ENCODE data around the gene TMX3. TPM values are rescaled to one million over a fixed set of nuclear protein-coding genes. Genes with fewer than 3 reads are reported as not detected.
A peak's percentile ranks its signal among the peaks of the same experiment; 100 is the strongest.

TMX3 gene
- total and polyA plus RNA-seq, 8 donors = 11.1 to 25.5 (median 15.6) TPM

DNA sequence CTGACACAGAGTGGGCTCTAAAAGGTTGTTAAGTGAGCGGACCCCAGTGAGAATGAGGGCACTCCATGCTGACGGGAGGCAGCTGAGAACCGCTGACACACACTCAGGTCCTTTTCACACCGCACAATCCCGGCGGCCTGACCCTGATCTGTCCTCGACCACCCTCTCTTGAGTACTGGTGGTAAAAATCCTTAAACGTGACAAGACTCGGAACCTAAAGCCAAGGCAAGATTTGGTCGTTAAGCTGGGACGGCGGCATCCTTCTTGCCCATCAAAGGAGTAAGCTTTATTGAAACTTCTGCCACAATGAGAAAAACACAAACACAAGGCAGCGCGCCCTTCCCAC lies 569 bp downstream of the TMX3 start:
- peak overlapping the region in 3 of 4 donors; percentile 57 to 70 (median 60) for H3K27ac ChIP-seq
- TF ChIP-seq, protein P1, sequence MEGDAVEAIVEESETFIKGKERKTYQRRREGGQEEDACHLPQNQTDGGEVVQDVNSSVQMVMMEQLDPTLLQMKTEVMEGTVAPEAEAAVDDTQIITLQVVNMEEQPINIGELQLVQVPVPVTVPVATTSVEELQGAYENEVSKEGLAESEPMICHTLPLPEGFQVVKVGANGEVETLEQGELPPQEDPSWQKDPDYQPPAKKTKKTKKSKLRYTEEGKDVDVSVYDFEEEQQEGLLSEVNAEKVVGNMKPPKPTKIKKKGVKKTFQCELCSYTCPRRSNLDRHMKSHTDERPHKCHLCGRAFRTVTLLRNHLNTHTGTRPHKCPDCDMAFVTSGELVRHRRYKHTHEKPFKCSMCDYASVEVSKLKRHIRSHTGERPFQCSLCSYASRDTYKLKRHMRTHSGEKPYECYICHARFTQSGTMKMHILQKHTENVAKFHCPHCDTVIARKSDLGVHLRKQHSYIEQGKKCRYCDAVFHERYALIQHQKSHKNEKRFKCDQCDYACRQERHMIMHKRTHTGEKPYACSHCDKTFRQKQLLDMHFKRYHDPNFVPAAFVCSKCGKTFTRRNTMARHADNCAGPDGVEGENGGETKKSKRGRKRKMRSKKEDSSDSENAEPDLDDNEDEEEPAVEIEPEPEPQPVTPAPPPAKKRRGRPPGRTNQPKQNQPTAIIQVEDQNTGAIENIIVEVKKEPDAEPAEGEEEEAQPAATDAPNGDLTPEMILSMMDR (IDR thresholded peaks at IDR 0.05) = no peak
- DNase-seq (peak in 1 of 6 donors; percentile 10), FAIRE-seq (no peak), ATAC-seq (peak; percentile 1 to 24 (median 8))
- peaks cover 0 to 17% (median 15%) of the 10 kb centered on the region in 3 donors for H3K4me1 ChIP-seq
- peak overlapping the region; percentile 72 to 97 (median 92) for H3K4me3 ChIP-seq
- H3K9me3 ChIP-seq = no peaks in the 10 kb centered on the region
- intact Hi-C loops (cut with DNase I) = no loop called here
- H3K27me3 ChIP-seq = no peaks in the 10 kb centered on the region
- H3K36me3 ChIP-seq = peaks cover 0 to 7% (median 0%) of the 10 kb centered on the region in 3 donors
- 1% methylated on average over 14 of the region's 14 CpGs for WGBS, 2 donors

DNA sequence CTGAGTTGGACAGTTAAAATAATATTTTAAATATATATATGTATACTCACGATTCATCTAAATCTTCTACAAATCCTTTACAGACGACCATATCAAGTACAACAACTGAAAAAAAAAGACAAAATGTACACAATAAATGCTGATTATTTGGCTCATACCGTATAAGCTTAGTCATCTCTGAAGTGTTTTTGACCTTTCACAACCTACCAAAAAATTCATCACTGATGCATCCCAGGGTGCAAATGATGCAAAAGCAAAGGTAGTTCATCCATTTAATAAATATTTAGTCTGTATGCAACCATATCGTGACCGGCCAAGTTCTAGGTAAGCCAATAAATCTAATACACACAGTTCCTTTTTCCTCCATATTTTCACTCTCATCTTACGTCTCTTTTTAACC lies 1.1 kb downstream of the TMX3 start:
- ATAC-seq (no peak), DNase-seq (no peak), FAIRE-seq (no peak)
- intact Hi-C loops (cut with DNase I) = no loop called here
- no peaks in the 10 kb centered on the region for H3K27me3 ChIP-seq
- TF ChIP-seq, protein P1 (IDR thresholded peaks at IDR 0.05) = no peak
- peaks cover 0 to 7% (median 0%) of the 10 kb centered on the region in 3 donors for H3K36me3 ChIP-seq
- H3K4me1 ChIP-seq = peaks cover 0 to 17% (median 15%) of the 10 kb centered on the region in 3 donors
- H3K4me3 ChIP-seq = peak overlapping the region in 3 of 4 donors; percentile 72 to 97 (median 90)
- H3K9me3 ChIP-seq = no peaks in the 10 kb centered on the region
- no peak overlapping the region for H3K27ac ChIP-seq
- WGBS, 2 donors = 16 to 22% methylated on average over 6 of the region's 6 CpGs

DNA sequence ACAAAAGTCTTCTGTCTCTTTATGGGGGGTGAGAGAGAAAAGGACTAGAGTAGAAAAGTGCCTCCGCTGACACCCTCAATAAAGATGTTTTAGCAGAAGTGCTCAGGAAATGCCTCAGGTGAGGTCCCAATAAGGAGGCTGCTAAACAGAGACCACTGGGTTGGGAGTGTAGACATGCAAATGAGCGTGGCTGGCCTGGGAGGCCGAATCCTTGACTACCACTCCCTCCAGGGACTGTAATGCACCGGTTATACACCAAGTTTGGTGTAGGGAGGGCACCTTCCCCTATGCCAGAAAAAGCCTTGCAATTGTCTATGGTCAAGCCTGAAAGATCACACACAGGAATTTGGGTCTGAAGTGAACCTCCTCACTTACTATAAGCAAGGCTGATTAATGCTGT lies 1.8 kb downstream of the TMX3 start:
- H3K36me3 ChIP-seq = peaks cover 0 to 7% (median 0%) of the 10 kb centered on the region in 3 donors
- ATAC-seq = no peak
- H3K4me3 ChIP-seq = no peak overlapping the region
- 88 to 90% methylated on average over 4 of the region's 4 CpGs for WGBS, 2 donors
- H3K9me3 ChIP-seq = no peaks in the 10 kb centered on the region
- H3K4me1 ChIP-seq = peaks cover 0 to 17% (median 15%) of the 10 kb centered on the region in 3 donors
- TF ChIP-seq, protein P1 (IDR thresholded peaks at IDR 0.05) = no peak
- intact Hi-C loops (cut with DNase I) = no loop called here
- no peaks in the 10 kb centered on the region for H3K27me3 ChIP-seq
- H3K27ac ChIP-seq = no peak overlapping the region
- DNase-seq = no peak
- FAIRE-seq = no peak

DNA sequence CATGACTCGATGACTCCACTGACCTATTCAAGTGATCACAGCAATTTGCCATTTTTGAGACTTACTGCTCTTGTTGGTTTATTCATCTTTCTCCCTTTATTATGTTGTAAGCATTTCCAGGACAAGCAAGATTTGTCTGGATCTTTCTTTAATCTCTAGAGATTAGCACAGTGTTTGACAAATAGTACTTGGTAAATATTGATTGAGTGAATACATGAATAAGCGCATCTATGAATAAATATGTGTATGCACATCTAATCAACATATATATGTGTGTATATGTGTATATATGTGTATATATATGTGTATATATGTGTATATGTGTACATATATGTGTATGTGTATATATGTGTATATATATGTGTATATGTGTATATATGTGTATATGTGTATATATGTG lies 7.3 kb downstream of the TMX3 start:
- TF ChIP-seq, protein P1 (IDR thresholded peaks at IDR 0.05) = no peak
- no peak for FAIRE-seq
- H3K4me1 ChIP-seq = peaks cover 0 to 10% (median 0%) of the 10 kb centered on the region in 3 donors
- DNase-seq = no peak
- H3K4me3 ChIP-seq = no peak overlapping the region
- no peak overlapping the region for H3K27ac ChIP-seq
- 59 to 61% methylated on average over 2 of the region's 2 CpGs for WGBS, 2 donors
- no peaks in the 10 kb centered on the region for H3K9me3 ChIP-seq
- no peaks in the 10 kb centered on the region for H3K27me3 ChIP-seq
- H3K36me3 ChIP-seq = peaks cover 0 to 7% (median 0%) of the 10 kb centered on the region in 3 donors
- ATAC-seq = no peak
- intact Hi-C loops (cut with DNase I) = no loop called here

DNA sequence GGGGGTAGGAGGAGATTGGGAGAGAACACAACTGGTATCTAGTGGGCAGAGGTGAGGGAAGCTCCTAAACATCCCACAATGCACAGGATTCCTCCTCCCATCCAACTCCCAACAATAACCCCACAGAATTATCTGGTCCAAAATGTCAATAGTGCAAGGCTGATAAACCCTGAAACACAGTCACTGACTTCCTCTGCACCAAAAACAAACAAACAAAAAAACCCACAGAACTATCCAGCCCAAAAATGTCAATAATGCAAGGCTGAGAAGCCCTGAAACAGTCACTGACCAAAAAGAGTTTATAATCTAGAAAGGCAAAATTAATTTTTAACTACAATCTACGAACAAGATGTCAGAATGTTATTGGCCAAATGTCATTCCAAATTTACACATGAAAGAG lies 9.8 kb downstream of the TMX3 start:
- H3K27me3 ChIP-seq = no peaks in the 10 kb centered on the region
- ATAC-seq = no peak
- H3K9me3 ChIP-seq = no peaks in the 10 kb centered on the region
- no peak overlapping the region for H3K27ac ChIP-seq
- H3K4me3 ChIP-seq = no peak overlapping the region
- TF ChIP-seq, protein P1 (IDR thresholded peaks at IDR 0.05) = no peak
- H3K36me3 ChIP-seq = no peaks in the 10 kb centered on the region
- DNase-seq = no peak
- intact Hi-C loops (cut with DNase I) = no loop called here
- 7 to 23% methylated on average over 1 of the region's 1 CpG for WGBS, 2 donors
- H3K4me1 ChIP-seq = peaks cover 0 to 10% (median 0%) of the 10 kb centered on the region in 3 donors
- FAIRE-seq = no peak
